Measurements from ENCODE around the gene DEDD.

DEDD gene

DNA sequence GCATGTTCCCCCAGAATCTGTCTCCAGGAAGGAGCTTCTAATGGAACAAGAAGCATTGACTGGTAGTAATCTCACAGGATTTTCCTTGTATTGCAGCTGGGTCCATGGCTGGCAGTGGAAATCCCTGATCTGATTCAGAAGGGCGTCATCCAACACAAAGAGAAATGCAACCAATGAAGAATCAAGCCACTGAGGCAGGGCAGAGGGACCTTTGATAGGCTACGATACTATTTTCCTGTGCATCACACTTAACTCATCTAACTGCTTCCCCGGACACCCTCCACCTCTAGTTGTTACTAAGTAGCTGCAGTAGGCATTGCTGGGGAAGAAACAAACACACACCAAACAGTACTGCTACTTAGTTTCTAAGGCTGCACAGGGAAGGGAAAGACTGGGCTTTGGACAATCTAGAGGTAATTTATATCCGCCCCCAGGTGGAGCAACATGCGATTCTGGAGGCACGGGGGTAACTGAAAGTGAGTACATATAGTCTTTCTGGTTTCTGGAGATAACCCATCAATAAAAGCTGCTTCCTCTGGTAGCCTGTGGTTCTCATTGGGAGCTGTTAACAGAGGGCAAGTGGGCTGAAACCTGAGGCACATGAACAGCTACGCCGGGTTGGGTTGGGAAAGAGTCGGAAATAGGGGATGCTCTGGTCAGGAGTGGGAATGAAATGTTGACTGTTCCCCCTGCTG, 26.0 kb upstream of the DEDD start:
- H3K4me3 ChIP-seq (ENCODE audit: low read length) = no peak overlapping the region; the same call in 1 of the 2 replicates
- no peak for TF ChIP-seq ZNF274 (IDR thresholded peaks at IDR 0.05; ENCODE audit: low read depth, low read length)

DNA sequence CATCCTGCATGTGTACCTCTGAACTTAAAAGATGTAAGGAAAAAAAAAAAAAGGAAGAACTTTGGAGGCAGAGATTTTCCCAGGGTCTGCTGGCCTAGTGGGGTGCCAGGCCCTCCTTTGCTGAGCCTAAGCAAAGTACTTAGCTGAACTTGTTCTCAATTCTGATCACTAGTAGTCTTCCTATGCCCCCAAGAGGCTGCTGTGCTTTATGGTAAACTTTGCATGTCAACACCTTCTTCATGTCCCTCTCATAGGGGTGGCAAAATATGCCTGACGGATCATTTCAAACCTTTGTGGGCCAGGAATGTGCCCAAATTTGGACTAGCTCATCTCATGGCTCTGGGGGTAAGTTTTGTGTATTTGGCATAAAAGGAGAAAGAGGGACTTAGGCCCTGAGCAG, 25.4 kb upstream of the DEDD start:
- TF ChIP-seq ZNF274 (IDR thresholded peaks at IDR 0.05; ENCODE audit: low read depth, low read length) = no peak
- no peak overlapping the region for H3K4me3 ChIP-seq (ENCODE audit: low read length)

DNA sequence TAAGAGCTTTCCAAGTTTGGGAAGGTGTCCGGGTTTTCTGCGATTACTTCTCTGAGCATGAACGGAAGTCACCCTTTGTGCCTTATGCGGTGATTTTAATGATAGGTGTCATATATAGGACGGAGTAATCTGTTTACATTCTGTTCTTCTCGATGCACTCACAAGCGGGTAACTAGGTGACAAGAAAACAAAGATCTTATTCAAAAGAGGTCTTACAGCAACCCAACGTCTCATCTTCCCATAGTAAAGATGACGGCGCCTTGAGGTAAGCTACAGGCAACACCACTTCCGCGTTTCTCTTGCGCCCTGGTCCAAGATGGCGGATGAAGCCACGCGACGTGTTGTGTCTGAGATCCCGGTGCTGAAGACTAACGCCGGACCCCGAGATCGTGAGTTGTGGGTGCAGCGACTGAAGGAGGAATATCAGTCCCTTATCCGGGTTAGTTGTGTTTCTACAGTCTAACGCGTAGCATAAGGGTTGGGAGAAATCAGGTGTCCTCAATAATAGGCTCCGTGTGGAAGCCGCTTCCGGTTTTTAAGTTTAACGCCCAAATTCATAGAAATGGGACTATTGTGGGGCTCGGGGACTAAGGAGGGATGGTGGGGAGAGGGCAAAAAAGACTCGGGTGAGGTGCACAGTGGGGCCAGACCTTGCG, 21.3 kb upstream of the DEDD start, which contains the start of gene UFC1:
Gene UFC1, plus strand, starts transcription at position 297 of the 656 bp plus-strand sequence. Its CDS starts 20 bp downstream, at position 317.
- TF ChIP-seq ZNF274 (IDR thresholded peaks at IDR 0.05; ENCODE audit: low read depth, low read length) = no peak
- peak within 1 kb of the TSS; percentile 84 for H3K4me3 ChIP-seq (ENCODE audit: low read length)

DNA sequence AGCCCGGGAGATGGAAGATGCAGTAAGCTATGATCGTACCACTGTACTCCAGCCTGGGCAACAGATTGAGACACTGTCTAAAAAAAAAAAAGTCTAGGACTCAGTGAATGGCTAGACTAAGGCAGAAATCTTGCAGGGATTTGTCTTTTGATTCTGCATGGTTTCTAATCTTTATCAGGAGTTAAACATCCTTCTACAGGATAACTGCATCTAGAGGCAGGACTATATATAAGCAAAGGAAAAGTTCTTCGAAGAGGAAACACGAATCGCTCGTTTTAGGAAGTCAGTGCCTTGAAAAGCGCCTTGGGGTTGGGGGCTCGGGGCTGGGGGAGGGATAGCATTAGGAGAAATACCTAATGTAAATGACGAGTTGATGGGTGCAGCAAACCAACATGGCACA, 20.7 kb upstream of the DEDD start:
- TF ChIP-seq ZNF274 (IDR thresholded peaks at IDR 0.05; ENCODE audit: low read depth, low read length) = no peak
- peak overlapping the region; percentile 84 for H3K4me3 ChIP-seq (ENCODE audit: low read length)

DNA sequence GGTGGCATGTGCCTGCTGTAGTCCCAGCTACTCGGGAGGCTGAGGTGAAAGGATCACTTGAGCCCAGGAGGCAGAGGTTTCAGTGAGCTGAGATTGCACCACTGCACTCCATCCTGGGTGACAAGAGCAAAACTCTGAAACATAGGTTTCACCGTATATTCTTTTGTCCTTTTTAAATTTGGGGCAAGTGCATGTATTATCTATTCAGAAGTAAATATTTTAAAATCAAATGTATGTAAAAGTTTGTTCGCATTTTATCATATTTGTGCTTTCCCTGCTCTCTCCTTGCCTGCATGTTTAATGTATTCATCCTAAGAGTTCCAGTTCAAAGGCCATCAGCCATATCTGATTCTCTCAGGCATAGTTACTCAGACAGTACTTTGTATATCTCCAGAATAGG, 13.4 kb upstream of the DEDD start:
- H3K4me3 ChIP-seq (ENCODE audit: low read length) = no peak overlapping the region
- TF ChIP-seq ZNF274 (IDR thresholded peaks at IDR 0.05; ENCODE audit: low read depth, low read length) = no peak

DNA sequence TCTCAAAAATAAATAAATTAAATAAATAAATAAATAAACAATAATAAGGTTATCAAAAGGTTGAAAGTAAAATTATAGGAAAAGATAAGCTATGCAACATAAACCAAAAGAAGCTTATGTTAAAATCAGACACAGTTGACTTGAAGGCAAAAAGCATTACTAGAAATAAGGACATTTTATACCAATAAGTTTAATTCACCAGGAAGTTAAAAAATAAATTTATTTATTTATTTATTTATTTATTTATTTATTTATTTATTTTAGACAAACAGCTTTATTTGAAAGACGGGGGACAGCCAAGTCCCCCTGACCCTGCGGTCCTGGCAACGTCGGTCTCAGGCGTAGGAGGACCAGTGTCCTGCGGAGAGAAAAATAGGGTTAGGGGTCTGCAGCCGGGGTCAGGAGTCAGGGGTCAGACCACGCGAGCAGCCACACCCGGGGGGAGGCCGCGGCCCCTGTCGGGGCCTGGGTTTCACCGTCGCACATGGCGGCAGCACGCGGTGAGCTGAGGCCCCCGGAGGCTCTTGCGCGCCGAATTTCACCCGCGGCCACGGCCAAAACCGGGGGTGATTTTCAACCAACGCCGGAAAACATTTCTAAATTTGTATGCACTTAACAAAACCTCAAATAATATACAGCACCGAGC, 8.4 kb upstream of the DEDD start:
- no peak for TF ChIP-seq ZNF274 (IDR thresholded peaks at IDR 0.05; ENCODE audit: low read depth, low read length)
- no peak overlapping the region for H3K4me3 ChIP-seq (ENCODE audit: low read length)

DNA sequence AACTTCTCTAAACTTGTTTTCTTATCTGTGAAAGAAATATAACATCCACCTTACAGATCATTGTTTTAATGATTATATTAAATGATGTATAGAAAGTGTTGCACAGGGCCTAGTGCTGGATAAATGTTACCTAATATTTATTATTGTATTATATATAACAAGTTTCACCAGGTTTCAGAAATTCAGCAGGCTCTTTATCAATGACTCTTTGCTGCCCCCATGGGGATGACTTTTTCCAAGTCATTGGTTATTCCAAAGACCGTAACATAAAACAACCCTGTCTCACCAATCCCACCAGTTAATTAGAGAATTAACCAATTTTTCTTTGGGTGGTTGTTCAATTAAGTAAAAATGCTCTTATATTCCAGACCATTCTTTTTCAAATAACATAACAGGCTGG, 7.3 kb upstream of the DEDD start:
- TF ChIP-seq ZNF274 (IDR thresholded peaks at IDR 0.05; ENCODE audit: low read depth, low read length) = no peak

DNA sequence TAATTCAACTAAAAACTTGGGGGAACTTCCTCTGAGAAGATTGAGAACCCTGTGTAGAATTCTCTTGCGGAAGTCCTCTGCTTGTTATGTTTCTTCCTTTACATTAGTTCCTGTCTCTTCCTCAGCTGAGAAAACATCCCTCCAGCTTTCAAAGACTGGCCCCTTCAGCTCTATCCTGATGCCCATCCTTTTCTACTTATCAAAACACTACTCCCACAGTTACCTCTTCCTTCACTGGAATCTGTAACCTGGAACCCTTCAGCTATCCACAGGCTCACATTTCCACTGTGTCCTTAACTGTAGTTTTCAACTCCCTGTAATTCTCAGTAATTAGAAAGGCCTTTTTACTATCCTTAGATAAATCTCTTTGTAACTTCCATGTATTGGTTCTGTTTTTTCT, 6.0 kb upstream of the DEDD start:
- H3K4me3 ChIP-seq (ENCODE audit: low read length) = no peak overlapping the region
- no peak for TF ChIP-seq ZNF274 (IDR thresholded peaks at IDR 0.05; ENCODE audit: low read depth, low read length)

More for the DNA sequence above, 7.3 kb upstream of the DEDD start:
- no peak overlapping the region for H3K4me3 ChIP-seq (ENCODE audit: low read length)

DNA sequence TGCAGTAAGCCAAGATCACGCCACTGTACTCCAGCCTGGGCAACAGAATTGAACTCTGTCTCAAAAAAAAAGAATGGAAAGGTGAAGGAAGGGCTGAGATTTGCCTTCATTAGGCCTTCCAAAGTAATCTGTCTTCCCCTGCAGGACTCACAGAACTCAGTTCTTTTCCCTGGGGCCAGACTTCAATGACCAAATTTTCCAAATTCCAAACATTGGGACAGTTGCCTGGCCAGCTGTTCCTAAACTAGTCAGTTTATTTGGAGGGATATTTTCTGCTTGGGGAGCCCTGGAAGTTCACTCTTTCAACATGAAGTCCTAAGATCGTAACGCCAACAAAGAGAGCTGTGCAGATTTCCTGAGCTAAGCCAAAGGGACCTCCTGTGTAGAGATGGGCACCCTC, 5.4 kb upstream of the DEDD start:
- H3K4me3 ChIP-seq (ENCODE audit: low read length) = no peak overlapping the region
- TF ChIP-seq ZNF274 (IDR thresholded peaks at IDR 0.05; ENCODE audit: low read depth, low read length) = no peak

DNA sequence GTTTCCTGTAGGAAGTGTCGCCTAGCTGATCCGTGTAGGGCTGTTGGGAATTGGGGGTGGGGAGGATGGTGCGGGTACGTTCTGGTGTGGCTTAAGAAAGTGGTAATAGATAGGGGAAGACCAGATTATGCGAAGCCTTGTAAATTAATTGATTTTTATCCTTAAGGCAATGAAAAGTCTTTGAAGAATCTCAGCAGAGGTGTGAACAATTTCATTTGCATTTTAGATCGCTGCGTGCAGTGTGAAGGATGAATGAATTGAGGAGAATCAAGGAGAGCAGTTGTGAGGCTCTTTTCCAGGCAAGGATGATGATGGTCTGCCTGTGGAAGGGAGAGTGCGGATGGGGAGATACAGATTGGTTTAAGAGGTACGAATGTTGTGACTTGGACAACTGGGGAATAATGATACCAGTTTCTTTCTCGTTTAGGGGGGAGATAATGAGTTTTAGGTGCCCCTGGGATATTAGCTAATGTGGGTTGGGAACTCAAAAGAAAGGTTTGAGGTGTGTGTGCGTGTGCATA, 813 bp upstream of the DEDD start:
- TF ChIP-seq ZNF274 (IDR thresholded peaks at IDR 0.05; ENCODE audit: low read depth, low read length) = no peak
- H3K4me3 ChIP-seq (ENCODE audit: low read length) = peak overlapping the region; percentile 96

DNA sequence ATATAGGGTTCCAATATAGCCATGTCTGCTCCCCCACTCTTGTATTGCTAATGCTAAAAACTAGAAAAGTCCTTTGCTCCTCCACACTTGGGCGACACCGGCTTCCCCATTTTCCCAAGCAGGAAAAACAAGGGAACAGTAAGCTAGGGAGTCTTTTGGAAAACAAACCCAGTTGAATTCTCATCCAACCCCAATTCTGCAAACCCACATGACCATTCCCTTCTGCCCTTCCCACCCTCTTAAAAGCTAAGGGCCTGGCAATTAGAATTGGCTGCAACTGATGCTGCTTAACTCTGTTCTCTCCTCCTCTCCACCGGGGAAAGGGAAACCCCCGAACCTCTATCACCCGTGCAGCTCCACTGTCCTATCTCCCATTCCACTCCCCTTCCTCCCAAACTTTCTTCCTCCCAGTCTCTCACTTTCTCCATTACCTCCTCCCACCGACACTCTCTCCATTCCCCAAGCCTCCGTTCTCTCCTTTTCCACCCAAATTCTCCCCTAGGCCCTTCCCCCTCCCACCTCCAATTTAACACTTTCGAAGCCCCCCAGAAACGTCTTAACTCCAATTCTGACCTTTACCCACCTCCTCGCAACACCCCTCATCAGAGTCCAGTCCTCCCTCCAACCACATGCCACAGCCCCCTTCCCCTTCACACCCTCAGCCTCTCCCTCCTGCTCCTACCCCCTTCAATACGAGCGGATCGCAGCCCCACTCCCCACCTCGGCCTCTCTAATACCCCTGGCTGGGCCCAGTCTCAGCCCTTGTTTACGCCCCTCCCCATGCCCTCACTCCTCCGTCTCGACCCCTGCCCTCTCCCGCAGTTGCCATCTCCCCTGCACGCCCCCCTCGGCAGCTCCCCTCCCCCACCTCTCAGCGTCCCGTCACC, 701 bp downstream of the DEDD start:
- TF ChIP-seq ZNF274 (IDR thresholded peaks at IDR 0.05; ENCODE audit: low read depth, low read length) = no peak
- H3K4me3 ChIP-seq (ENCODE audit: low read length) = peak overlapping the region; percentile 96

DNA sequence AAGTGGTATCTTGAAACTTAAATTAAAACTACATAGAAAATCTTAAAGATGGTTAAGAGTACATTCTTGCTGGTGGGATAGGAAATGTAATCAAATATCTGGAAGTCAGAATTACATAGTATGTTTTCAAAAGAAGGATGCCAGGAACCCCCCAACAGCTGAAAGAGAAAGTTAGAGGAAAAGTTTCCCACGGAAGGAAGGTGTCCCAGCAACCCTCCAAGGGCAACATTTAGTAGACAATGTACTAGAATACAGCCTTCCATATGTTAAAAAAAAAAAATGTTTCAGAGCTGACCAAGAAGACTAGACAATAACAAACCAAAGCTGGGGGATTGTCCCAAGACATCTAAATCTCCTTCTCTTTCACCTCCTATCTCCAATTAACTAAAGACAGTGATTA, 2.2 kb downstream of the DEDD start:
- H3K4me3 ChIP-seq (ENCODE audit: low read length) = no peak overlapping the region
- no peak for TF ChIP-seq ZNF274 (IDR thresholded peaks at IDR 0.05; ENCODE audit: low read depth, low read length)

DNA sequence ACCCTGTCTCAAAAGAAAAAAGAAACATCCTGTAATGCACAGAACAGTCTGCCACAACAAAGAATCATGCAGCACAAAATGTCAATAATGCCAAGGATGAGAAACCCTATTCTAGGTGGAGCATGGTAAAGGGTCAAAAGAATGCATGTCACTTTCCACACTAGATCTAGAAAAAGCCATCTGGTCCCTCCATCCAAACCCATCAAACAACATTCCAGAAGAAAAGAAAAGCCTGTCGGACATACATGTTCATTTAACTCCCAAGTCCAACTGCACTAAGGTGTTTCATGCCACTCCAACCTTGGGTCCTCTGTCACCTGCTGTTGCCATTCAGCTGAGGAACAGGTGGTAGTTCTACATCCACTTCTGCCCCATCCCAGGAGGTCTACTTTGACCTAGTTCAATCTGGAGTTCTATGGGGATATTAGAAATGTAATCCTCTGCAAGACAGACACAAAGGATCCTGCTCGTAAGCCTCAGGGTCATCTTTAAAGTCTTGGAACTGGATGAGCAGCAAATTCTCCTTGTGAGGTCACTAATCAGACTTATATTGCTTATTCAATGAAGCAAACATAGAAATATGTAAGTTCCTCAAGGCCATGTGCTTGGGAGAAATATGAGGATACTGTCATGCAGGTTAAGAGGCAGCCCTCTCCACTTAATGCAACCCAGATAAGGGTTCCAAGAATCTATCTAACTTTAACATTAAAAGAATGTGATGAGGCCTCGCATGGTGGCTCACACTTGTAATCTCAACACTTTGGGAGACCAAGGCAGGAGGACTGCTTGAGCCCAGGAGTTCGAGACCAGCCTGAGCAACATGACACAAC, 3.7 kb downstream of the DEDD start:
- TF ChIP-seq ZNF274 (IDR thresholded peaks at IDR 0.05; ENCODE audit: low read depth, low read length) = no peak
- H3K4me3 ChIP-seq (ENCODE audit: low read length) = no peak overlapping the region
